ENCODE measurements around the gene VAPA. TPM values are rescaled to one million over a fixed set of nuclear protein-coding genes. Genes with fewer than 3 reads are reported as not detected.
"Not testable (repeated sequence)": the region's sequence is repeated elsewhere in the genome, so short reads cannot be mapped to it uniquely, and the experiment has no call there.

Gene VAPA
- polyA plus RNA-seq, 12 donors = 209 to 352 (median 280) TPM; not detected in 1

GRCh38 chr18:9911226-9911625 lies 2.6 kb upstream of the VAPA start:
- DNase-seq = no peak

GRCh38 chr18:9912285-9912684 lies 1.5 kb upstream of the VAPA start:
- not testable (repeated sequence) for DNase-seq

- DNase-seq = no peak
Measured at GRCh38 chr18:9913151-9913525, 678 bp upstream of the VAPA start.

- no peak for DNase-seq
Measured at GRCh38 chr18:9914334-9914583, 443 bp downstream of the VAPA start.

GRCh38 chr18:9914584-9915290 lies 921 bp downstream of the VAPA start:
- peak; percentile 43 for DNase-seq

- no peak for DNase-seq
Measured at GRCh38 chr18:9915291-9916076, 1.7 kb downstream of the VAPA start.

GRCh38 chr18:9916077-9916639 lies 2.3 kb downstream of the VAPA start:
- no peak for DNase-seq

GRCh38 chr18:9916808-9917207 lies 3.0 kb downstream of the VAPA start:
- DNase-seq = no peak

- DNase-seq = no peak
Measured at GRCh38 chr18:9918016-9918680, 4.3 kb downstream of the VAPA start.

GRCh38 chr18:9919564-9920232 lies 5.9 kb downstream of the VAPA start:
- DNase-seq = no peak

GRCh38 chr18:9922592-9923311 lies 8.9 kb downstream of the VAPA start:
- DNase-seq = no peak

- DNase-seq = no peak
Measured at GRCh38 chr18:9924371-9924943, 10.6 kb downstream of the VAPA start.

- DNase-seq = no peak
Measured at GRCh38 chr18:9925369-9925768, 11.6 kb downstream of the VAPA start.

GRCh38 chr18:9925795-9926194 lies 12.0 kb downstream of the VAPA start:
- DNase-seq = no peak

GRCh38 chr18:9926223-9926894 lies 12.5 kb downstream of the VAPA start:
- DNase-seq = no peak

GRCh38 chr18:9926977-9927376 lies 13.2 kb downstream of the VAPA start:
- no peak for DNase-seq

- no peak for DNase-seq
Measured at GRCh38 chr18:9927392-9928063, 13.7 kb downstream of the VAPA start.

- no peak for DNase-seq
Measured at GRCh38 chr18:9928646-9929259, 14.9 kb downstream of the VAPA start.

- DNase-seq = no peak
Measured at GRCh38 chr18:9930299-9930884, 16.6 kb downstream of the VAPA start.

Data from muscle of arm (tissue), 12 donors.